ENCODE data around the gene DCXR.
A peak's percentile ranks its signal among the peaks of the same experiment; 100 is the strongest.

Gene DCXR

DNA sequence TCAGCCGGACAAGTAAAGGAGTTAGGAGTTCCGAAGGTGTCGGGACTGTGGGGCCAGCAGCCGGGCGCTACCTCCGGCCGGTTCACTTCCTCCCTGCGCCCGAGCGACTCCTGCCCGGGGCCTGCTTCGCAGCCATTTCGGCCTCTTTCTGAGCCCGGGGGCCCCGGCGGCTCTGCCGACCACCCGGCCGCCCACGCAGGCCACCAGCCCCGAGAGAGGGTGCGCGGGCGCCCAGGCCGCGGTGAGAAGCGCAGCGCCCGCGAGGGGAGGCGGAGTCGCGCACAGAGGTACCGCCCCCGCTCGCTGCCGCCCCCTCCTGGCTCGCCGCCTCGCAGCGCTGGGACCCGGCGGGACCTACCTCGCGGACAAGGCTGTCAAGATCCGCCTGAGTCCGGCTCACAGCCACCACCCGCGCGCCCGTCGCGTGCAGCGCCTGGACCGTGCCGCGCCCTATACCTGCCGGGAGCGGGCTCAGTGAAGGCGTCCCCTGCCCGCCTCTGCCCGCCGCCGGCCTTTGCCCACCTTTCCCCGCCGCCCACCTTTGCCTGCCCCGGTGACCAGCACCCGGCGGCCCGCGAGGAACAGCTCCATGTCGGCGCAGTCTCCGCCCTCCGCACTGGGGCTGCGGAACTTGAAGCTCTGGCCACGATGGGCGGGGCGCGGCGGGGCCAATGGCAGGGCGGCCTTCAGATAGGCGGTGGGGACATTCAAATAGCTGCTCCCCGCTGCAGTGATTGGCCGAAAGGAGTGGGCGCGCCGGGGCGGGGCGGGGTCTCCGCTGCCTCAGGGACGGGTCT, at the start of gene DCXR:
Gene DCXR, minus strand, starts transcription at position 606 of the 797 bp plus-strand sequence. Its CDS starts 15 bp downstream, at position 591.
- Histone ChIP-seq H3K4me1 (ENCODE audit: control insufficient read depth, insufficient read depth, low read length) (peaks cover 5% of the 10 kb centered on the region; the same call in 1 of the 2 replicates), H3K9me3 (ENCODE audit: control insufficient read depth, insufficient read depth, low read length) (no peaks in the 10 kb centered on the region), H3K36me3 (ENCODE audit: control insufficient read depth, insufficient read depth, low read length) (no peaks in the 10 kb centered on the region), H3K27ac (ENCODE audit: low read length) (no peak within 1 kb of the TSS), H3K27me3 (ENCODE audit: control insufficient read depth, insufficient read depth, low read length) (no peaks in the 10 kb centered on the region), H3K4me3 (ENCODE audit: low read length) (peak within 1 kb of the TSS; percentile 52; the same call in 1 of the 2 replicates)
- WGBS (ENCODE audit: insufficient coverage, insufficient read length), result no CpG with 5 or more reads among the region's 92 CpGs
- peak; percentile 95 for DNase-seq (ENCODE audit: low read depth, low spot score)

DNA sequence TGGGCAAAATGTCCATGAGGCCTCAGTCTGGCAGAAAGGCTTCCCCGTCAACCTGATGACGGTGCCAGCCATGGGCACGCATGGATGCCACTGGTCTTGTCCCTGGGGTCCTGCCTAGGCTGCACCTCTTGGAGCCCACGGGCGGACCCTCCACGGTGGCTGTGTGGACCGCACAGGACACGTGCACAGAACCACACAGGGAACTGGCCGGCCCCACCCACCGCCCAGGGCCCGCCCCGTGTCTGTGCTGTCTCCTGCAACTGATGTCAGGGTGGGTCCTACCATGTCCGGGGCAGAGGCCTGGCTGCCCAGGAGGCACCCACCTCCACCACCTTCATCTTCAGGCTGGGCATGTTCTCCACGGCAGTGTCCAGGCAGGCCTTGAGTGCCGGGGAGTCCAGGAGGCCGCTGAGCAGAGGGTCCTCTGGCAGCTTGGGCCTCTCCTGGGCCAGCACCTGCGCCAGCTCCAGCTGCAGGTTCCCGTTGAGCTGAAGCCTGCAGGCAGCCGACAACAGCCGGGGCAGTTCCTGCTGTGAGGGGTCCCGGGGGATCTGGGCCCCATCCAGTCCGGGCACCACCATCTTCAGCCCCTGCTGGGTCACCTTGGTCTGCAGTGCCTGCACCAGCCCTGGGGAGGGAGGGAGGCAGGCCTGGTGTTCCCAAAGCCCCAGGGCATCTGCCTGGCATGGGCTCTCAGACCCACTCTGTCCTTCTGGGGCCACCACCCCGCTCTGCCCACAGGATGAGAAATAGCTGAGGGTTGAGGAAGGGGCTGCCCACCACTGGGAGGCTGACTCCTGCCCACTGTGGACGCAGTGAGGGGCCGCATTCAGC, 48.7 kb upstream of the DCXR start:
- H3K27ac ChIP-seq (ENCODE audit: low read length), result no peak overlapping the region
- H3K36me3 ChIP-seq (ENCODE audit: control insufficient read depth, insufficient read depth, low read length), result peaks cover 99% of the 10 kb centered on the region
- DNase-seq (ENCODE audit: low read depth, low spot score), result no peak
- no peak overlapping the region for H3K4me3 ChIP-seq (ENCODE audit: low read length)
- no peaks in the 10 kb centered on the region for H3K9me3 ChIP-seq (ENCODE audit: control insufficient read depth, insufficient read depth, low read length)
- WGBS (ENCODE audit: insufficient coverage, insufficient read length), result no CpG with 5 or more reads among the region's 25 CpGs
- H3K4me1 ChIP-seq (ENCODE audit: control insufficient read depth, insufficient read depth, low read length), result no peaks in the 10 kb centered on the region
- no peaks in the 10 kb centered on the region for H3K27me3 ChIP-seq (ENCODE audit: control insufficient read depth, insufficient read depth, low read length)

DNA sequence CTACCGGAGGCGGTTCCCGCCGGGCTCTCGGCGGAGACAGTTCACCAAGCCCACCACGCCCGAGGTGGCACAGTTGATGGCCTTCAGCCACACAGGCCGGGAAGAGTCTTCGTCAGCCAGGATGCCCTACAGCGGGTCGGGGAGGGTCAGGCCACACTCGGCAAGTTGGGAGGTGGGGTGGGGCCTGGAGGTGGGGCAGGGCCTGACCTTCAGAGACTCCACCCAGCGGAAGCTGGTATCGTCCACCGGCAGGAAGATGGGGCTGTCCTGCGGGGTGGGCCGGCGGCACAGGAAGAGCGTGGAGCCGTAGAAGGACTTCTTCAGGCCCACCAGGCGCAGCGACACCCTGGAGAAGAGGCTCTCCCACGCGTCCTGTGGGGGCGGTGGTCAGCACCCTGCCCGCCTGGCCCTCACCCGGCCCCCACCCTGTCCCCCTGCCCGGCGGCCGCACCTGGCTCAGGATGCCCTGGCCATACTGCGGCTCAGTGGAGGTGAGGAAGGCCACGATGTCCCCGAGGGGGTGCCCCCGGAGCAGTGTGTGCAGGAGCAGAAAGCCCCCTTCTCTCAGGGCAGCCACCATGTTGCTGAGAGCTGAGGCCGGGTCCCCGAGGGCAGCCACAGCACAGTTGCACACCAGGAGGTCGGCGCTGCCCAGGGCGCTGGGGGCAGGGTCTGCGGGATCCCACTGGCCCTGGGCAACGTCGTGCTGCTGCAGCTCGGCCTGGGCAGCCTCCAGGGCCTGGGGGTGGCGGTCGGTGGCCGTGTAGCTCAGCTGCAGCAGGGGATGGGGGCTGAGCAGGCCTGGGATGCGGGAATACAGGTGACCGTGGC, 47.7 kb upstream of the DCXR start:
- Histone ChIP-seq H3K9me3 (ENCODE audit: control insufficient read depth, insufficient read depth, low read length) (no peaks in the 10 kb centered on the region), H3K36me3 (ENCODE audit: control insufficient read depth, insufficient read depth, low read length) (peaks cover 99% of the 10 kb centered on the region), H3K4me1 (ENCODE audit: control insufficient read depth, insufficient read depth, low read length) (no peaks in the 10 kb centered on the region), H3K27me3 (ENCODE audit: control insufficient read depth, insufficient read depth, low read length) (no peaks in the 10 kb centered on the region), H3K4me3 (ENCODE audit: low read length) (no peak overlapping the region), H3K27ac (ENCODE audit: low read length) (no peak overlapping the region)
- no peak for DNase-seq (ENCODE audit: low read depth, low spot score)
- WGBS (ENCODE audit: insufficient coverage, insufficient read length), result no CpG with 5 or more reads among the region's 49 CpGs

DNA sequence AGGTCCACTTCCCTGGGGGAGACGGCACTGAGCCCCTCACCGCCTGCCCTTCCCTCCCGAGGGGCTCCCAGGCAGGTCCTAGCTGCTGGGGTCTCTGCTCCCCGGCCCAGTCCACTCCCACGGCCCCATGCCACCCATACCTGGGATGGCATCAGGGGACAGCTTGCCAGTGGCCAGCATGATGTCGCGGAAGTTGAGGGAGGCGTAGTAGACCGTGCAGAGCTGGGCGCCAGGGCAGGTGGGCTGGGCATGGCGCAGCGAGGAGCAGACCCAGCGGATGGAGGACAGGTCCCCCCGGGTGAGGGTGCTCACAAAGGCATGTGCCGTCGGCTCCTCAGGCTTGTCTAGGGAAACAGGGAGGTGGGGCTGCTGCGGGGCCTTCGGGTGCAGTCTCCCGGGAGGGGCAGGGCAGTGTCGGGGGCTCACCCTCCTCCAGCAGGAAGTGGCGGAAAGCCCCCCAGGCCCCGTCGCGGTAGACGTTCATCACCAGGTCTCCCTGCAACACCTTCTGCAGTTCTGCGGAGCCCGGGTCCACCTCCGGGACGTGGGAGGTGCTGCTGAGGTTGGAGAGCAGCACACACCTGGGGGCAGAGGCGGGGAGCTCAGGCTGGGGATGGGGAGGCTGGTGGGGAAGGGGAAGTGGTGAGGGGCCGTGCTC, 47.0 kb upstream of the DCXR start:
- H3K27me3 ChIP-seq (ENCODE audit: control insufficient read depth, insufficient read depth, low read length), result no peaks in the 10 kb centered on the region
- H3K9me3 ChIP-seq (ENCODE audit: control insufficient read depth, insufficient read depth, low read length), result no peaks in the 10 kb centered on the region
- H3K4me3 ChIP-seq (ENCODE audit: low read length), result no peak overlapping the region
- no peaks in the 10 kb centered on the region for H3K4me1 ChIP-seq (ENCODE audit: control insufficient read depth, insufficient read depth, low read length)
- H3K27ac ChIP-seq (ENCODE audit: low read length), result no peak overlapping the region
- DNase-seq (ENCODE audit: low read depth, low spot score), result no peak
- no CpG with 5 or more reads among the region's 31 CpGs for WGBS (ENCODE audit: insufficient coverage, insufficient read length)
- peaks cover 96% of the 10 kb centered on the region for H3K36me3 ChIP-seq (ENCODE audit: control insufficient read depth, insufficient read depth, low read length)

DNA sequence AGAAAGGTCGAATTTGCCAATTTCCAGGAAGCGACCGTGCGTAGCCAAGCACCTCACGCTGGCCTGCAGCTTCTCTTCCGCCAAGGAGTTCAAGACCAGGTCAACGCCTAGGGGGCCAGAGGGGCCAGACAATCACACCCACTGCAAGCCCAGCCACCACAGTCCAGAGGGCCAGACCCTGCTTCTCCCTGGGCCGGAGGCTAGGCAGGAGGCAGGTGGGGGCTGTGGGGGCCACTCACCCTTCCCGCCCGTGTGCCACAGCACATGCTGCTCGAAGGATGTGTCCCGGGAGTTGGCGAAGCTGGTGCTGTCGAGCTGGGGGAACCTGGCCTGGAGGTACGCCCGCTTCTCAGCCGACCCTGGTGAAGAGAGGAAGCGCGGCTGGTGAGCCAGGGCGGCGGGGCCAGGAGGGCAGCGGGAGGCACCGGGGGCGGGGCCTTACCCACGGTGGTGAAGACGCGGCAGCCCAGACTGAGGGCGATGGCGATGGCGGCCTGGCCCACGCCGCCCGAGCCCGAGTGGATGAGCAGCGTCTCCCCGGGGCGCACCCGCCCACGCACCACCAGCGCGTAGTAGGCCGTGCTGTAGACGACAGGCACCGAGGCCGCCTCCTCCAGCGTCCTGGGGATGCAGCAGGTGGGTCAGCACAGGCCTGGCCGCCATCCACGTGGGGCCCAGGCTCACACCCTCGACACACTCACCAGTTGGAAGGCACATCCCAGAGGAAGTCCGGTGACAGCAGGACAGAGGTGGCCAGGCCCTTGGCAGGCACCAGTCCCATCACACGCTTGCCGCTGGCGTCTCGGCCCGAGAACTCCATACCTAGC, 46.2 kb upstream of the DCXR start:
- Histone ChIP-seq H3K27ac (ENCODE audit: low read length) (no peak overlapping the region), H3K4me1 (ENCODE audit: control insufficient read depth, insufficient read depth, low read length) (no peaks in the 10 kb centered on the region), H3K27me3 (ENCODE audit: control insufficient read depth, insufficient read depth, low read length) (no peaks in the 10 kb centered on the region), H3K9me3 (ENCODE audit: control insufficient read depth, insufficient read depth, low read length) (no peaks in the 10 kb centered on the region), H3K4me3 (ENCODE audit: low read length) (no peak overlapping the region), H3K36me3 (ENCODE audit: control insufficient read depth, insufficient read depth, low read length) (peaks cover 95% of the 10 kb centered on the region)
- DNase-seq (ENCODE audit: low read depth, low spot score), result no peak
- WGBS (ENCODE audit: insufficient coverage, insufficient read length), result no CpG with 5 or more reads among the region's 55 CpGs

DNA sequence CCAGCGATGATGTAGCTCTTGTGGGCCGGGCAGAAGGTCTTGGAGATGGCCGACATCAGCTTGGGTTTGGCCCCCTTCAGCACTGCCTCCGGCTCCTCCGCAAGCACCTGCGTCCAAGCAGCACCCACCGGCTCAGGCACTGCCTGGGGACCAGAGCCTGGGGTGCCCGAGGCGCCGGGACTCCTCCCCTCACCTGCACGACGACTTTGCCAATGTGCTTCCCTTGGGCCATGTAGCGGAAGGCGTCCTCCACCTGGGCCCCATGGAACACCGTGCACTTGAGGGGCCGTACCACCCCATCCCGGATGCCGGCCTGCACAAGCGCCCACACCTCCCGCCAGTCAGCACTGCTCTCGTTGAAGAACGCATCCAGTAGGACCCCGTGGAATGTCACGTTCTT, 45.5 kb upstream of the DCXR start:
- Histone ChIP-seq H3K36me3 (ENCODE audit: control insufficient read depth, insufficient read depth, low read length) (peaks cover 92% of the 10 kb centered on the region), H3K9me3 (ENCODE audit: control insufficient read depth, insufficient read depth, low read length) (no peaks in the 10 kb centered on the region), H3K4me1 (ENCODE audit: control insufficient read depth, insufficient read depth, low read length) (no peaks in the 10 kb centered on the region), H3K27me3 (ENCODE audit: control insufficient read depth, insufficient read depth, low read length) (no peaks in the 10 kb centered on the region), H3K27ac (ENCODE audit: low read length) (no peak overlapping the region), H3K4me3 (ENCODE audit: low read length) (no peak overlapping the region)
- no CpG with 5 or more reads among the region's 24 CpGs for WGBS (ENCODE audit: insufficient coverage, insufficient read length)
- no peak for DNase-seq (ENCODE audit: low read depth, low spot score)

DNA sequence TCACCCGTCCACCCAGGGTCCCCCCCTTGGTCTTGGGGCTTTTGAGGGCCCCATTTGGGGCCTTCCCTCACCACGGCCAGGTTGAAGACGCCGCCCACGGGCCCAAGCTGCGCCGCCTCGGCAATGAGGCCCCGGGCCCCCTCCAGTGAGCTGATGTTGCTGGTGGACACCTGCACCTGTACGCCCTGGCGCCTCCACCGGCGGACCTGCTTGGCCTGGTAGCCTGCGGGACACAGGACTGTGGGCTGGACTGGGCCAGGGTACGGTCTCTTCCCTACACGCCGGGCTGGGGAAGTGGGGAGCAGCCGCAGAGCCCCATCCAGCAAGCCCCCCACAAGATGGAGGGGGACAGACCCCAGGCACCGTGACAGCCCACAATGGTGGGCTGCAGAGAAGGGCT, 45.0 kb upstream of the DCXR start:
- Histone ChIP-seq H3K36me3 (ENCODE audit: control insufficient read depth, insufficient read depth, low read length) (peaks cover 90% of the 10 kb centered on the region), H3K27me3 (ENCODE audit: control insufficient read depth, insufficient read depth, low read length) (no peaks in the 10 kb centered on the region), H3K4me1 (ENCODE audit: control insufficient read depth, insufficient read depth, low read length) (no peaks in the 10 kb centered on the region), H3K4me3 (ENCODE audit: low read length) (no peak overlapping the region), H3K9me3 (ENCODE audit: control insufficient read depth, insufficient read depth, low read length) (no peaks in the 10 kb centered on the region), H3K27ac (ENCODE audit: low read length) (no peak overlapping the region)
- DNase-seq (ENCODE audit: low read depth, low spot score), result no peak
- WGBS (ENCODE audit: insufficient coverage, insufficient read length), result no CpG with 5 or more reads among the region's 19 CpGs

DNA sequence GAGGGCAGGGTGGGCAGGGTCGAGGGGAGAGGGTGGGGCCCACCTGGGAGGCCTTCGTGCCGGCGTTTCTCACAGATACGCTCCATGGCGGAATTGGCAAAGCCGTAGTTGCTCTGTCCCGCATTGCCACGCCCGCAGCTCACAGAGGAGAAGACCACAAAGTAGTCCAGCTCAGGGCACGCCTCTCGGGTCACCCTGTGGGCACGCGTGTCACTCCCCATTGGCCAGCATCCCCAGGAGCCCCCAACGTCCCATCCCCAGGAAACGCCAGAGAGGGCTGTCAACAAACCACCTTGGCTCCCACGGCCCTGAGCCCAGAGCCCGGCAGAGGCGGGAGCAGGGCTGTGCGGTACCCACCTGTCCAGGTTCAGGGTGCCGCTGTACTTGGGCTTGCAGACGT, 44.5 kb upstream of the DCXR start:
- no CpG with 5 or more reads among the region's 22 CpGs for WGBS (ENCODE audit: insufficient coverage, insufficient read length)
- Histone ChIP-seq H3K4me3 (ENCODE audit: low read length) (no peak overlapping the region), H3K27me3 (ENCODE audit: control insufficient read depth, insufficient read depth, low read length) (no peaks in the 10 kb centered on the region), H3K27ac (ENCODE audit: low read length) (no peak overlapping the region), H3K4me1 (ENCODE audit: control insufficient read depth, insufficient read depth, low read length) (peaks cover 1% of the 10 kb centered on the region; the same call in 1 of the 2 replicates), H3K36me3 (ENCODE audit: control insufficient read depth, insufficient read depth, low read length) (peaks cover 85% of the 10 kb centered on the region), H3K9me3 (ENCODE audit: control insufficient read depth, insufficient read depth, low read length) (no peaks in the 10 kb centered on the region)
- no peak for DNase-seq (ENCODE audit: low read depth, low spot score)

DNA sequence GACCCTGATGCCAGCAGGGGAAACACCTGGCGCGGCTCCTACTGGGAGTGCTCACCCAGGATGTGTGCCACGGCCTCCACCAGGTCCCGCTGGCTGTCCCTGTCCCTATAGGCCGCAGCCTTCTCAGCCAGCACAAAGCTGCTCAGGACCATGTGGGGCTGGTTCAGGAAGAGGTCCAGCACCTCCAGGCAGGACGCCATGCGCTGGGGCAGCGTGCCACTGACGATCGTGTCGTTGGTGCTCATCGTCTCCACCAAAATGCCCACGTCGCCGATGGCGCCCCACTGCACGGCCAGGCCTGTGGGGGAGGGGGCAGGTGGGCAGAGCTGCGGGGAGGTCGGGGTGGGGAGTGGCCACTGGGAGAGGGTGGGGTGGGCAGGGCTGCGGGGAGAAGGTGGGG, 44.0 kb upstream of the DCXR start:
- H3K4me3 ChIP-seq (ENCODE audit: low read length), result no peak overlapping the region
- H3K27ac ChIP-seq (ENCODE audit: low read length), result no peak overlapping the region
- DNase-seq (ENCODE audit: low read depth, low spot score), result no peak
- no peaks in the 10 kb centered on the region for H3K27me3 ChIP-seq (ENCODE audit: control insufficient read depth, insufficient read depth, low read length)
- H3K36me3 ChIP-seq (ENCODE audit: control insufficient read depth, insufficient read depth, low read length), result peaks cover 82% of the 10 kb centered on the region
- no peaks in the 10 kb centered on the region for H3K9me3 ChIP-seq (ENCODE audit: control insufficient read depth, insufficient read depth, low read length)
- peaks cover 1% of the 10 kb centered on the region; the same call in 1 of the 2 replicates for H3K4me1 ChIP-seq (ENCODE audit: control insufficient read depth, insufficient read depth, low read length)
- WGBS (ENCODE audit: insufficient coverage, insufficient read length), result no CpG with 5 or more reads among the region's 20 CpGs

All from iPS DF 6.9 (cell line).